GM10266 (cell line): ENCODE measurements around the gene CAAP1.
"Not testable (repeated sequence)": the region's sequence is repeated elsewhere in the genome, so short reads cannot be mapped to it uniquely, and the experiment has no call there.

Experiments used
- DNase-seq: peaks from one replicate; pipeline ENCODE4 v3.0.0; 2012; ENCODE audit errors: extremely low spot score
- TF ChIP-seq, protein P1 (sequence below): IDR thresholded peaks from 2 replicates; pipeline ENCODE4 v1.5.1; 2012; ENCODE audit warnings: mild to moderate bottlenecking, low read depth; ENCODE audit not compliant: control insufficient read depth, insufficient read depth; ENCODE audit errors: missing control alignments

The CAAP1 gene

DNA sequence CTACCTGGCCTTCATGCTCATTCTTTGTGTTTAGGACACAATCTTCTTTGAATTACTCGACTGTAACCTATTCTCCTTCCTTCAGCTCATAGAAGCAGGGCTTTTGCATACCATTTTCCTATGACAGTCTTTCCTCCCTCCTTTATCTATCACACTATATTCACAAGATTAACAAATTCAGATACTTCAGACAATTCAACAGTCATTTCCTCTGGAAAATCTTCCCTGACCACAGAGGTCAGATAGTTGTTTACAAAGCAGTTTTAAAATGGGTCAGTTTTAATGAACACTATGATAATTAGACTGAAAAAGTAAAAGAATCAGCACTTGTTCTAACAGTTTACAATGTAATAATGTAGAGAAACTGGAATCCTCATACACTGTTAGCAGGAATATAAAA, 4.3 kb downstream of the CAAP1 start:
- DNase-seq: no peak

DNA sequence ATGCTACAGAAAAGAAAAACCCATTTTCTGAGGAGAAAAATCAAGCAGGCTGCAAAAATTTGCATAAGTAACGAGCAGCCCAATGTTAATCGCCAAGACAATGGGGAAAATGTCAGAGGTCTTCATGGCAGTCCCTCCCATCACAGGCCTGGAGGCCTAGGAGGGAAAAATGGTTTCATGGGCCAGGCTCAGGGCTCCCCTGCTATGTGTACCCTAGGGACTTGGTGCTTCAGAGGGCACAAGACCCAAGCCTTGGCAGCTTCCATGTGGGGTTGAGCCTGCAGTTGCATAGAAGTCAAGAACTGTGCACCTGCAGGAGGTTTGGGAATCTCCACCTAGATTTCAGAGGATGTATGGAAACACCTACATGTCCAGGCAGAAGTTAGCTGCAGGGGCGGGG, 10.4 kb downstream of the CAAP1 start:
- TF ChIP-seq, protein P1, sequence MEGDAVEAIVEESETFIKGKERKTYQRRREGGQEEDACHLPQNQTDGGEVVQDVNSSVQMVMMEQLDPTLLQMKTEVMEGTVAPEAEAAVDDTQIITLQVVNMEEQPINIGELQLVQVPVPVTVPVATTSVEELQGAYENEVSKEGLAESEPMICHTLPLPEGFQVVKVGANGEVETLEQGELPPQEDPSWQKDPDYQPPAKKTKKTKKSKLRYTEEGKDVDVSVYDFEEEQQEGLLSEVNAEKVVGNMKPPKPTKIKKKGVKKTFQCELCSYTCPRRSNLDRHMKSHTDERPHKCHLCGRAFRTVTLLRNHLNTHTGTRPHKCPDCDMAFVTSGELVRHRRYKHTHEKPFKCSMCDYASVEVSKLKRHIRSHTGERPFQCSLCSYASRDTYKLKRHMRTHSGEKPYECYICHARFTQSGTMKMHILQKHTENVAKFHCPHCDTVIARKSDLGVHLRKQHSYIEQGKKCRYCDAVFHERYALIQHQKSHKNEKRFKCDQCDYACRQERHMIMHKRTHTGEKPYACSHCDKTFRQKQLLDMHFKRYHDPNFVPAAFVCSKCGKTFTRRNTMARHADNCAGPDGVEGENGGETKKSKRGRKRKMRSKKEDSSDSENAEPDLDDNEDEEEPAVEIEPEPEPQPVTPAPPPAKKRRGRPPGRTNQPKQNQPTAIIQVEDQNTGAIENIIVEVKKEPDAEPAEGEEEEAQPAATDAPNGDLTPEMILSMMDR: no peak
- no peak for DNase-seq

More for the DNA sequence above, 4.3 kb downstream of the CAAP1 start:
- TF ChIP-seq, protein P1: no peak

DNA sequence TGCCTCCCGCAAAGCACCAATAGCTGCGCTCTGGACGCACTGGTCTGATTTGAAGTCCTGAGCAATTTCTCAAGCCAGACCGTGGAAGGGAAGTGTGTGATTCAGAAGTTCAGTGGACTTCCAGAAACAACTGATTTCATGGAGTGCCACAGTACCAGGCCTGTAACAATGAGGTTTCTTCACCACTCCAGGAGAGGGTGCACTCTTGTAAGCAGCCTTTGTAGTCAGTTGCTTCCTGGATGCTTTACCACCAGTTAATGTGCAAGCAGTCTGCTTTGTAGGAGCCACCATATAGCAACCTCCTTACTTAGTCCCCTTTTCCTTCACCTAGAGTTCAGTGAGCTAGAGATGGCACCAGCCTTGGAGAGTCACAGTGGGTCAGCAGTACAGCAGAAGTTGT, 12.3 kb downstream of the CAAP1 start:
- TF ChIP-seq, protein P1: no peak
- DNase-seq: no peak

DNA sequence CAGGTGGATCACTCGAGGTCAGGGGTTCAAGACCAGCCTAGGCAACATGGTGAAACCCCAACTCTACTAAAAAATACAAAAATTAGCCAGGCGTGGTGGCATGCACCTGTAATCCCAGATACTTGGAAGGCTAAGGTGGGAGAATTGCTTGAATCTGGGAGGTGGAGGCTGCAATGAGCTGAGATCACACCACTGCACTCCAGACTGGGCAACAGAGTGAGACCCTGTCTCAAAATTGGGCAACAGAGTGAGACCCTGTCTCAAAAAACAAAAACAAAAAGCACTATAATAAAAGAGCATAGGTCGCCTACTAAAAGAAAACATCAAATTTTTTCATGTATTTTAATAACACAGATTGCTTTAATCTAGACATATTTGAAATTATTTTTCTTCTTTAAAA, 17.4 kb downstream of the CAAP1 start:
- DNase-seq: not testable (repeated sequence)

DNA sequence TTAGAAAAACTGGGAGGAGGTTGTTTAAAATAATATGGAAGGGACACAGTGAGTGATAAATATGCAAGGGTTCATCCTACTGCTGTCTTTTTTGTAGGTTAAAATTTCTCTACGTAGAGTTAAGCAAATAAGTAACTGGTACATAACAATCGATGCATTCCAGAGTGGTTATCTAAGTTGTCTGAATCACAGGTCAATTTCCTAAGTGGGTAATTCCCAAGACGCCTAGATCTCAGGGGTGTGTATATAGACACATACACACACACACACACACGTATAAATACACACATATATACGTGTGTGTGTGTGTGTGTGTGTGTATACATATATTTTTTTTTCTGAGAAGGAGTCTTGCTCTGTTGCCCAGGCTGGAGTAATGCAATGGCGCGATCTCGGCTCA, 22.3 kb downstream of the CAAP1 start:
- TF ChIP-seq, protein P1: no peak
- DNase-seq: no peak

DNA sequence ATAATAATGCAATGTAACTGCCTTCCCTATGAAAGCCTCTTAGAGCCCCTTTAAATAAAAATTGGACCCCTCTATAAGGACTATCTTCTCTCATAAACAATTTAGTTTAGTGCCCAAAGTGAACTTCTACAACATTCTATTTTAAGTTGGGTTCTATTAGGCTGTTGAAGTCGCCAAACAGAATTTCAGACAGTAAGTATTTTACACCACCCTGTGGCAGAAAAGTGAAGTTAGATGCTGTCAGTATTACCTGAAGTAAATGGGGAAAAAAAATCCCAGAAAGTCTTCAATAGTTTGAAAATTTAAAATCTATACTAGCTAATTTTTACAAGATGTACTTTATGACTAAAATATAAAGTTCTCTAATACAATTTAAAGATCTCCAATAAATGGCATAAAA, 29.5 kb downstream of the CAAP1 start:
- TF ChIP-seq, protein P1: peak; percentile 9
- DNase-seq: no peak

DNA sequence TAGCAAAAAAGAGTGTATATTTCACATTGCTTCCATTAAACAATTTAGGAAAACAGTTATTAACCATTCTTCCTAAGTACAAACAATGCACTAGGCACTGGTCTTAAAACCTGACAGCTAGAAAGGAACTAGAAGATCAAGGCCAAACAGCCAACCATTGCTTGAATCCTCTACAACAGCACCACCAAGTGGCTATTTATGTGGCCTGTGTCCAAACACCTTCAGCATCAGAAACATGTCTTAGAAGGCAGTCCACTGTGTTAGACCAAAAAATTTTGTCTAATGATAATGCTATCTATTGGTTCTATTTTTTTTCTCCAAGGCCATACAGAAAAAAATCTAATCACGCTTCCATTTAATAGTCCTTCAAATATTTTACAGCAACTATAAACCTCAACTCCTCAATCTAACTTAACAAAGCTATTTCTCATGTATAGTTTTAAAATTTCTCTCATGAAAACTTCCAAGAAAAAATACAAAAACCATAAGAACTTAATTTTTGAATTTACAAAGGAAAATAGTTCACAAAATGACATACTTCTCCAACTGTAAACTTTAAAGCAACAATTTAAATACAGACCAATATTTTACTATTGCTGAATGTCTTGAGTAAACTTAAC, 36.1 kb downstream of the CAAP1 start:
- peak; percentile 35 for DNase-seq
- TF ChIP-seq, protein P1: peak; percentile 69

DNA sequence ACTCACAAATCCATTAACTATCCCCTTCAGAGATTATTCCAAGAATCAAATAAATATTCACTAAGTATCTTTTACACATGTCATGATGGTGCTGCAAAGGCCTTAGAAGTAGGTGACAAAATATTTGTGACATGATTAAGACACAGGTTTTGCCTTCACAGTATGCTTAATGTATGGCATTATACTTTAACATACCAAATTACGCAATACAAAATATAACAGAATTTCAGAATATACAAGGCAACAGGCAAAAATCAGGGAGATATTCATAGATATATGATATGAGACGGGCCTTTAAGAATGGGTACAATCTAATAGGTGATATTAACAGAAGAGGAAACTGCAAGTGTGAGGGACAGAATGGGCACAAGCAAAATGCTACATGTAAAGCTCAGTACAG, 41.6 kb downstream of the CAAP1 start:
- TF ChIP-seq, protein P1: no peak
- DNase-seq: no peak
